OCI-LY1 (cell line): ENCODE measurements around the gene ALKBH7.

Experiments
- H2AFZ ChIP-seq: fragments of 200-600 bp; sonication (generic), shearing (Covaris generic); 2 replicates; pipeline ENCODE4 v1.6.0; 2014; ENCODE audit warnings: antibody characterized with exemption, mild to moderate bottlenecking, low read length
- H3F3A ChIP-seq: fragments of 200-600 bp; sonication (generic), shearing (Covaris generic); 2 replicates; pipeline ENCODE4 v1.6.0; 2014; ENCODE audit warnings: mild to moderate bottlenecking, antibody characterized with exemption, low read length, moderate library complexity; ENCODE audit not compliant: insufficient read depth
- H3K27ac ChIP-seq: fragments of 200-600 bp; sonication (generic); 2 replicates; pipeline ENCODE4 v1.5.1; 2014; ENCODE audit warnings: low read length, mixed run types, mild to moderate bottlenecking, low read depth; ENCODE audit not compliant: poor library complexity, severe bottlenecking
- H3K27me3 ChIP-seq: fragments of 200-600 bp; sonication (generic); 2 replicates; pipeline ENCODE4 v1.6.0; 2014; ENCODE audit warnings: antibody characterized with exemption, mild to moderate bottlenecking, low read length, moderate library complexity; ENCODE audit not compliant: insufficient read depth
- H3K36me3 ChIP-seq: fragments of 200-600 bp; sonication (generic); 2 replicates; pipeline ENCODE4 v1.6.1; 2014; ENCODE audit warnings: mild to moderate bottlenecking, antibody characterized with exemption, low read length, moderate library complexity, mixed read lengths; ENCODE audit not compliant: insufficient read depth
- H3K4me1 ChIP-seq: fragments of 200-600 bp; sonication (generic); 2 replicates; pipeline ENCODE4 v1.5.1; 2014; ENCODE audit warnings: mild to moderate bottlenecking, low read length, moderate library complexity; ENCODE audit not compliant: insufficient read depth, severe bottlenecking
- H3K4me2 ChIP-seq: fragments of 200-600 bp; sonication (generic), shearing (Covaris generic); 2 replicates; pipeline ENCODE4 v1.6.1; 2014; ENCODE audit warnings: low read length
- H3K4me3 ChIP-seq: fragments of 200-600 bp; sonication (generic); 2 replicates; pipeline ENCODE4 v1.5.1; 2014; ENCODE audit warnings: low read length, low read depth, mild to moderate bottlenecking, mixed read lengths; ENCODE audit not compliant: poor library complexity, severe bottlenecking
- H3K79me2 ChIP-seq: fragments of 200-600 bp; shearing (Covaris generic); 2 replicates; pipeline ENCODE4 v1.6.1; 2016; ENCODE audit warnings: mixed run types, low read length, mixed read lengths; ENCODE audit not compliant: insufficient read depth
- H3K9ac ChIP-seq: fragments of 200-600 bp; sonication (generic), shearing (Covaris generic); 2 replicates; pipeline ENCODE4 v1.6.1; 2014; ENCODE audit warnings: mild to moderate bottlenecking, low read length, mixed read lengths
- H3K9me2 ChIP-seq: fragments of 200-600 bp; sonication (generic), shearing (Covaris generic); 2 replicates; pipeline ENCODE4 v1.6.1; 2014; ENCODE audit warnings: low read depth, mild to moderate bottlenecking, low read length, mixed read lengths
- H3K9me3 ChIP-seq: fragments of 200-600 bp; shearing (Covaris generic); 2 replicates; pipeline ENCODE4 v1.6.1; 2014; ENCODE audit warnings: low read length, mixed read lengths
- H4K20me1 ChIP-seq: fragments of 200-600 bp; sonication (generic), shearing (Covaris generic); 2 replicates; pipeline ENCODE4 v1.6.0; 2016; ENCODE audit warnings: mild to moderate bottlenecking, low read length; ENCODE audit not compliant: insufficient read depth
- EZH2 ChIP-seq: fragments of 200-600 bp; sonication (generic), shearing (Covaris generic); IDR thresholded peaks from 2 replicates; pipeline ENCODE4 v1.8.0; 2017; ENCODE audit warnings: borderline replicate concordance, mixed run types, mild to moderate bottlenecking, antibody characterized with exemption, low read length, moderate library complexity, mixed read lengths
- TF ChIP-seq, protein P1 (sequence below): fragments of 200-600 bp; sonication (generic), shearing (Covaris generic); IDR thresholded peaks from 2 replicates; pipeline ENCODE4 v1.5.1; 2017; ENCODE audit warnings: mild to moderate bottlenecking, antibody characterized with exemption, low read length, moderate library complexity, mixed read lengths

Gene ALKBH7

DNA sequence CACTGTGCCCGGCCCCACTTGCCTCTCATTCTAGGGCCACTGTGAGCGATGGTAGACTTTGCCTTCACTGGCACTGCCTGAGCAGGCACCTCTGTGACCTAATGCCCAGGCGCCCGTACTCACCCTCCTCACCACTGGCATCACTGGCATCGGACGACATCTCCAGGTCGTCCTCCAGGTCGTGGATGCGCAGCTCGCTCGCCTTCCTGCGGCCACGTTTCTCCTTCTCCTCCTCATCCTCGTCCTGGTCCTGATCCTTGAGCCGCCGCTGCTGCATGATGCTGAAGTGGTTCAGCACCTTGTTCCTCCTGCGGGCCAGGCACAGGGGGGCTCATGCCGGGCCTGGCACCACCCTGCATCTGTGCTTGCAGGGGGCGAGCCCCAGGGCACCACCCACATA, 10.6 kb downstream of the ALKBH7 start:
- H3K79me2 ChIP-seq: no peaks in the 10 kb centered on the region
- no peaks in the 10 kb centered on the region for H3K4me1 ChIP-seq
- H4K20me1 ChIP-seq: no peaks in the 10 kb centered on the region
- H3K9ac ChIP-seq: no peak overlapping the region
- no peak overlapping the region for H3K27ac ChIP-seq
- no peak overlapping the region for H2AFZ ChIP-seq
- no peaks in the 10 kb centered on the region for H3K9me3 ChIP-seq
- H3K36me3 ChIP-seq: peaks cover 80% of the 10 kb centered on the region
- H3K4me3 ChIP-seq: no peak overlapping the region
- no peaks in the 10 kb centered on the region for H3K27me3 ChIP-seq
- no peak overlapping the region for H3K4me2 ChIP-seq
- no peaks in the 10 kb centered on the region for H3F3A ChIP-seq
- H3K9me2 ChIP-seq: no peaks in the 10 kb centered on the region
- no peak for TF ChIP-seq EZH2
- TF ChIP-seq, protein P1, sequence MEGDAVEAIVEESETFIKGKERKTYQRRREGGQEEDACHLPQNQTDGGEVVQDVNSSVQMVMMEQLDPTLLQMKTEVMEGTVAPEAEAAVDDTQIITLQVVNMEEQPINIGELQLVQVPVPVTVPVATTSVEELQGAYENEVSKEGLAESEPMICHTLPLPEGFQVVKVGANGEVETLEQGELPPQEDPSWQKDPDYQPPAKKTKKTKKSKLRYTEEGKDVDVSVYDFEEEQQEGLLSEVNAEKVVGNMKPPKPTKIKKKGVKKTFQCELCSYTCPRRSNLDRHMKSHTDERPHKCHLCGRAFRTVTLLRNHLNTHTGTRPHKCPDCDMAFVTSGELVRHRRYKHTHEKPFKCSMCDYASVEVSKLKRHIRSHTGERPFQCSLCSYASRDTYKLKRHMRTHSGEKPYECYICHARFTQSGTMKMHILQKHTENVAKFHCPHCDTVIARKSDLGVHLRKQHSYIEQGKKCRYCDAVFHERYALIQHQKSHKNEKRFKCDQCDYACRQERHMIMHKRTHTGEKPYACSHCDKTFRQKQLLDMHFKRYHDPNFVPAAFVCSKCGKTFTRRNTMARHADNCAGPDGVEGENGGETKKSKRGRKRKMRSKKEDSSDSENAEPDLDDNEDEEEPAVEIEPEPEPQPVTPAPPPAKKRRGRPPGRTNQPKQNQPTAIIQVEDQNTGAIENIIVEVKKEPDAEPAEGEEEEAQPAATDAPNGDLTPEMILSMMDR: no peak

DNA sequence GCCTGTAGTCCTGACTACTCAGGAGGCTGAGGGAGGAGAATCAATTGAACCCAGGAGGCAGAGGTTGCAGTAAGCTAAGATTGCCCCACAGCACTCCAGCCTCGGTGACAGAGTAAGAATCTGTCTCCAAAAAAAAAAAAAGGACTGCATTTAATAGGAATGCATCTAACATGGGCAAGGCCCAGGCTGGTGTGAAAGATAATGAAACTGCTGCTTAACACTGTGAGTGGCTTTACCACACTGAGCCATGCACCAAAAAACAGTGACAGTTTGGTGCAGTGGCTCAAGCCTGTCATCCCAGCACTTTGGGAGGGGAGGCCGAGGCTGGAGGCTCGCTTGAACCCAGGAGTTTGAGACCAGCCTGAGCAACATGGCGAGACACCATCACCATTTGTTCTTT, 11.8 kb downstream of the ALKBH7 start:
- no peaks in the 10 kb centered on the region for H3K9me3 ChIP-seq
- no peak overlapping the region for H3K4me3 ChIP-seq
- H3K27ac ChIP-seq: no peak overlapping the region
- no peaks in the 10 kb centered on the region for H3K79me2 ChIP-seq
- H3K4me1 ChIP-seq: no peaks in the 10 kb centered on the region
- no peak overlapping the region for H3K4me2 ChIP-seq
- peaks cover 79% of the 10 kb centered on the region for H3K36me3 ChIP-seq
- H4K20me1 ChIP-seq: no peaks in the 10 kb centered on the region
- no peaks in the 10 kb centered on the region for H3F3A ChIP-seq
- no peak for TF ChIP-seq EZH2
- TF ChIP-seq, protein P1: no peak
- H3K9me2 ChIP-seq: no peaks in the 10 kb centered on the region
- no peaks in the 10 kb centered on the region for H3K27me3 ChIP-seq
- no peak overlapping the region for H3K9ac ChIP-seq
- no peak overlapping the region for H2AFZ ChIP-seq

DNA sequence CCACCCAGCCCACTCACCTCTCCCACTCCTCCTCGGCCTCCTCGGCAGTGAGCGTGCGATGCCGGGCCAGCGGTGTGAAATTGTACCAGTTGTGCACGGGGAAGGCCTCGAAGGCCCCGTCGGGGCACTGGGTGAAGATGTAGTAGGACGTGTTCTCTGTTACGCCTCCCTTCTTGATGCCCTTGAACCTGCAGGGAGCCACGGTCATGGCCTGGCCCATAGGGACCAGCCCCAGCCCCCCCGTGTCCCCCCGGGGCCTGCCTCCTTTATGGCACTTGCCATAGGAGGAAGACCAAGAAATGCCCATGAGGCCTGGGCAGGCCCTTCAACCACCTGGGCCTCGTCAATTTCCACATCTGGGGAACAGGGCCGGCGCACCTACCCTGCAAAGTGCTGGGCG, 14.8 kb downstream of the ALKBH7 start:
- H3K36me3 ChIP-seq: peaks cover 66% of the 10 kb centered on the region
- H3F3A ChIP-seq: no peaks in the 10 kb centered on the region
- no peak overlapping the region for H3K4me2 ChIP-seq
- no peak overlapping the region for H3K9ac ChIP-seq
- H3K4me1 ChIP-seq: peaks cover 7% of the 10 kb centered on the region
- no peaks in the 10 kb centered on the region for H3K9me3 ChIP-seq
- H3K9me2 ChIP-seq: no peaks in the 10 kb centered on the region
- H3K79me2 ChIP-seq: peaks cover 2% of the 10 kb centered on the region; the same call in 1 of the 2 replicates
- H2AFZ ChIP-seq: no peak overlapping the region
- H3K4me3 ChIP-seq: no peak overlapping the region
- H3K27me3 ChIP-seq: no peaks in the 10 kb centered on the region
- TF ChIP-seq, protein P1: no peak
- no peak overlapping the region for H3K27ac ChIP-seq
- no peaks in the 10 kb centered on the region for H4K20me1 ChIP-seq
